ENCODE data around the gene DSCAML1.

The DSCAML1 gene

DNA sequence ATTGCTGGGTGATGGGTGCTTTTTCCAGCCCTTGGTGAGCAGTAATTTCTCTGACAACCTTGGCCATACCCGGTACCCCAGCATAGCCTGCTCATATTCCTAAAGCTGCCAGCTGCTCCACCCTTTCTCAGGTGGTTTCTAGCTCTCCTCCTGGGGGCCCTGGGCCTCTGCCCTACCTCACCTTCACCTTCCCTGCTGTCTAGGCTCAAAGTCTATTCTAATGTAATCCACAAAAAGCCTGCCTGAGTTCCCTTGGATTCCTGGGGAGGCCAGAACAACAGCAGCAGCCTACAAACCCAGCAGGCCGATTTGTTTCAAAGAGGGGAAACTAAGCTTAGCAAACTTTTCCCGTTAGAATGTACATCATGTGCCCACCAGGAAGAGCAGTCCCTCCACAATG, 117.6 kb downstream of the DSCAML1 start:
- no peak overlapping the region for H3K4me3 ChIP-seq (ENCODE audit: low read depth, low read length)
- TF ChIP-seq CTCF (conservative IDR thresholded peaks at IDR 0.05; ENCODE audit: low read depth, low read length), result no peak
- DNase-seq (ENCODE audit: low read depth), result no peak

DNA sequence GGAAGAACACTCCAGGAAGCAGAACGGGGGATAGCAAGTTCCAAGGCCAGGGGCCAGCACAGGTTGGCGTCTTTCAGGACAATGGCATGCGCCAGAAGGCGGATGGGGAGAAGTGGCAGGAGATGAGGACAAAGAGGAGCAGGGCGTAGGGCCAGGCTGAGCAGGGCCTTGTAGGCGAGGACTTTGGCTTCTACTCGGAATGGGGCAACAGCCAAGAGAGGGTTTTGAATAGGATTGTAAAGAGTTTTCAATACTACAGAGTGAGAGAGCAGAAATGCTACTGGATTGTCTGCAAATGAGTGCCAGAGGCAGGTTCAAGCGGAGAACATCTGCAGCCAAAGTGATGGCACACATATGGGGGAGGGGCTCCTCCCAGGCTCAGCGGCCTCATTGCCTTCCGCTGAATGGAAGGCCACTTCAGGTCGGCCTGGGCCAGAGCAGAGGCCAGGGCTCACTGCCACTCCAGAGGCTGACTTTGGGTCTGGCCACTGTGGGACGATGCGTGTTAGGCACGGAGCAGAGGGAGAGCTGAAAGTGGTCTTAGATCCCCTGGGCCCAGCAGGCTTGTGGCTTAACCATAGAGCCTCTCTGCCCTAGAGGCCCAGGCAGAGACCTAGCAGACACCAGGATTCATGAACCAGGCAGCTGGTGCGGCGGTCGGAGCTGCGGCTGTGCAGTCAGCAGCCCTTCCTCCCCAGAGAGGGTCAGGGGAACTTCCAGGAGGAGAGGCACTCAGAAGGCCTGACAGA, 118.2 kb downstream of the DSCAML1 start:
- DNase-seq (ENCODE audit: low read depth), result no peak
- no peak for TF ChIP-seq CTCF (conservative IDR thresholded peaks at IDR 0.05; ENCODE audit: low read depth, low read length)
- H3K4me3 ChIP-seq (ENCODE audit: low read depth, low read length), result no peak overlapping the region

DNA sequence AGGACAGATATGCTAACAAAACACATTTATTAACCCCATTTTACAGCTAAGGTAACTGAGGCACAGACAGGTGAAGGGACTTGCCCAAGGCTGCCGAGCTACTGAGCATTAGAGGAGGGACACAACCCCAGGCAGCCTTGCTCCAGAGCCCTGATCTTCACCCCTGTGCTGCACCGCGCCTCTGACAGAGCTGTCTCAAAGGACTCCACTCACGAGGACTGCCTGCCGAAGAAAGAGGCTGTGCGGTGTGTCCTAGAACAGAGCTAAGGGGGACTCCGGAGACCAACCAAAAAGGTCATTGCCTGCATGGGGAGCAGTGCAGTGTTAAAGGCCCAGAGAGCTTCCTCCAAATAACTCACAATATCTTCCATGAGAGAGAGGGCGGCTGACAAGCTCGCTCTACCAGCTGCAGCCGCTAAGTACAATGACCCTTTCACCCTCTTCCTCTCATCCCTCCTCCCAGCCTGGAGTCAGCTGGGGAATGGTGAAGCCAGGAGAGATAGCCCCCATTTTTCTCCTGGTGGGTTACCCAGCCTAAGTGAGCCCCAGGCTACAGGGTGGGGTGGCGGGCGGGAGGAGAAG, 119.2 kb downstream of the DSCAML1 start:
- no peak for DNase-seq (ENCODE audit: low read depth)
- TF ChIP-seq CTCF (conservative IDR thresholded peaks at IDR 0.05; ENCODE audit: low read depth, low read length), result no peak
- no peak overlapping the region for H3K4me3 ChIP-seq (ENCODE audit: low read depth, low read length)

GRCh38 chr11:117676501-117676900, 120.5 kb downstream of the DSCAML1 start:
- no peak overlapping the region for H3K4me3 ChIP-seq (ENCODE audit: low read depth, low read length)
- TF ChIP-seq CTCF (conservative IDR thresholded peaks at IDR 0.05; ENCODE audit: low read depth, low read length), result no peak
- DNase-seq (ENCODE audit: low read depth), result no peak

DNA sequence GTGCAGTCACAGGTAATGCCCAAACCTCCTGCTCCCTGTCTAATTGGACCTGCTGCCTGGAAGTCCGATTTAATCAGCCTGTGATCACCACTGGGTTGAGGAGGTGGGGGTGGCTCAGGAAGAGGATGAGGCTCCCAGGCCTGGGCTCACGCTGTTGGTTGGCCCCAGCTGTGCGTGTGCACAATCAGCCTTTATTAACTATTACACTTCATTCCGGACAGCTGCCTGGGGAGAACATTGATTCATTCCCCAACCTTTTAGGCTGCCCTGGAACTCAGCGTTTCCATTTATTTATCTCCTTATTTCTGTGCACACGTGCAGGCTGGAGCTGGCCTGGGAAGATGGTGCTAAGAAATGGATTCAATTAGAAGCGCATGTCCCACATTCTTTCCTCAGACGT, 123.4 kb downstream of the DSCAML1 start:
- no peak overlapping the region for H3K4me3 ChIP-seq (ENCODE audit: low read depth, low read length)
- DNase-seq (ENCODE audit: low read depth), result no peak
- no peak for TF ChIP-seq CTCF (conservative IDR thresholded peaks at IDR 0.05; ENCODE audit: low read depth, low read length)

- no peak for TF ChIP-seq CTCF (conservative IDR thresholded peaks at IDR 0.05; ENCODE audit: low read depth, low read length)
- no peak overlapping the region for H3K4me3 ChIP-seq (ENCODE audit: low read depth, low read length)
- DNase-seq (ENCODE audit: low read depth), result no peak
Observed at GRCh38 chr11:117671370-117671769, 125.6 kb downstream of the DSCAML1 start.

DNA sequence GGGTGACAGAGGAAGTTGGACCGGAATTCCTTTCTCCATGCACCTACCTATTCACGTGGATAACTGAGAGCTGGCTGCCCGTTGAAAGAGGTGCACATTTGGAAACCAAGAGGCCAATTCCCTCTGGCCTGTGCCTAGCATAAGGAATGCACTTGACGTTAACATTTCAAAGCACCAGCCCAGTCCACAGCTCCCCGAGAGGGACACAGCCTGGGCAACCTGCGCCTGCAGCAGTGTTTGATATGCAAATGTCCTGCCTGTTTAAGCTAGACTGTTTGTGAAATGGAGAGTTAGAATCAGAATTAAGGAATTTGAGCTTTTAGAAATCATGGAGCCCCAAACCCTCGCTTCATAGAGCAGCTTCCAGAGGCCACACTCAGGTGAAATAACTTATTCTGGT, 126.1 kb downstream of the DSCAML1 start:
- TF ChIP-seq CTCF (conservative IDR thresholded peaks at IDR 0.05; ENCODE audit: low read depth, low read length), result no peak
- no peak for DNase-seq (ENCODE audit: low read depth)
- no peak overlapping the region for H3K4me3 ChIP-seq (ENCODE audit: low read depth, low read length)

All from choroid plexus epithelial cell (primary cell).